Stimulated activated naive CD4-positive, alpha-beta T cell (primary cell): ENCODE measurements around the gene NKAIN2.

Source experiments
- DNase-seq, 6 experiments: peaks; one replicate each; lab custom pipeline; 2025; lab: John Stamatoyannopoulos, UW

Gene NKAIN2

GRCh38 chr6:124590001-124590400 is 786.3 kb downstream of the NKAIN2 start:
- no peak for DNase-seq

- no peak for DNase-seq
Observed at GRCh38 chr6:124599656-124600055, 796.0 kb downstream of the NKAIN2 start.

- DNase-seq, result no peak
Observed at GRCh38 chr6:124604719-124605118, 801.1 kb downstream of the NKAIN2 start.

GRCh38 chr6:124607119-124607627 is 803.5 kb downstream of the NKAIN2 start:
- no peak for DNase-seq

GRCh38 chr6:124613031-124613430 is 809.4 kb downstream of the NKAIN2 start:
- no peak for DNase-seq

GRCh38 chr6:124622351-124622750 is 818.7 kb downstream of the NKAIN2 start:
- DNase-seq, result no peak

GRCh38 chr6:124633655-124634054 is 830.0 kb downstream of the NKAIN2 start:
- DNase-seq, result no peak

- DNase-seq, result no peak
Observed at GRCh38 chr6:124640432-124640831, 836.8 kb downstream of the NKAIN2 start.

- no peak for DNase-seq
Observed at GRCh38 chr6:124655866-124656265, 852.2 kb downstream of the NKAIN2 start.

- no peak for DNase-seq
Observed at GRCh38 chr6:124658053-124658452, 854.4 kb downstream of the NKAIN2 start.

- DNase-seq, result no peak
Observed at GRCh38 chr6:124659427-124659826, 855.8 kb downstream of the NKAIN2 start.

- DNase-seq, result no peak
Observed at GRCh38 chr6:124660185-124660584, 856.5 kb downstream of the NKAIN2 start.

GRCh38 chr6:124661097-124661661 is 857.5 kb downstream of the NKAIN2 start:
- no peak for DNase-seq

- DNase-seq, result no peak
Observed at GRCh38 chr6:124668028-124668427, 864.4 kb downstream of the NKAIN2 start.

- DNase-seq, result no peak
Observed at GRCh38 chr6:124669713-124670480, 866.2 kb downstream of the NKAIN2 start.

GRCh38 chr6:124670801-124671200 is 867.1 kb downstream of the NKAIN2 start:
- no peak for DNase-seq

GRCh38 chr6:124671324-124671723 is 867.7 kb downstream of the NKAIN2 start:
- DNase-seq, result no peak

- no peak for DNase-seq
Observed at GRCh38 chr6:124674042-124674441, 870.4 kb downstream of the NKAIN2 start.

GRCh38 chr6:124676033-124676432 is 872.4 kb downstream of the NKAIN2 start:
- DNase-seq, result no peak

GRCh38 chr6:124677874-124678273 is 874.2 kb downstream of the NKAIN2 start:
- DNase-seq, result no peak

- DNase-seq, result no peak
Observed at GRCh38 chr6:124679387-124679786, 875.7 kb downstream of the NKAIN2 start.

GRCh38 chr6:124682751-124683150 is 879.1 kb downstream of the NKAIN2 start:
- no peak for DNase-seq

GRCh38 chr6:124683507-124683906 is 879.8 kb downstream of the NKAIN2 start:
- DNase-seq, result no peak

GRCh38 chr6:124684621-124685020 is 881.0 kb downstream of the NKAIN2 start:
- DNase-seq, result no peak
